HG02885 (cell line): ENCODE measurements around the gene ADRA2B.
A peak's percentile ranks its signal among the peaks of the same experiment; 100 is the strongest.

Source experiments
- ATAC-seq: cut with Tn5 transposase; IDR thresholded peaks from one replicate; pipeline ENCODE4 v1.9.1; 2021; ENCODE audit warnings: mild to moderate bottlenecking; ENCODE audit not compliant: unreplicated experiment, poor library complexity

Gene ADRA2B

GRCh38 chr2:96119389-96119751, 3.0 kb upstream of the ADRA2B start:
- no peak for ATAC-seq

GRCh38 chr2:96118698-96119388, 2.5 kb upstream of the ADRA2B start:
- no peak for ATAC-seq

DNA sequence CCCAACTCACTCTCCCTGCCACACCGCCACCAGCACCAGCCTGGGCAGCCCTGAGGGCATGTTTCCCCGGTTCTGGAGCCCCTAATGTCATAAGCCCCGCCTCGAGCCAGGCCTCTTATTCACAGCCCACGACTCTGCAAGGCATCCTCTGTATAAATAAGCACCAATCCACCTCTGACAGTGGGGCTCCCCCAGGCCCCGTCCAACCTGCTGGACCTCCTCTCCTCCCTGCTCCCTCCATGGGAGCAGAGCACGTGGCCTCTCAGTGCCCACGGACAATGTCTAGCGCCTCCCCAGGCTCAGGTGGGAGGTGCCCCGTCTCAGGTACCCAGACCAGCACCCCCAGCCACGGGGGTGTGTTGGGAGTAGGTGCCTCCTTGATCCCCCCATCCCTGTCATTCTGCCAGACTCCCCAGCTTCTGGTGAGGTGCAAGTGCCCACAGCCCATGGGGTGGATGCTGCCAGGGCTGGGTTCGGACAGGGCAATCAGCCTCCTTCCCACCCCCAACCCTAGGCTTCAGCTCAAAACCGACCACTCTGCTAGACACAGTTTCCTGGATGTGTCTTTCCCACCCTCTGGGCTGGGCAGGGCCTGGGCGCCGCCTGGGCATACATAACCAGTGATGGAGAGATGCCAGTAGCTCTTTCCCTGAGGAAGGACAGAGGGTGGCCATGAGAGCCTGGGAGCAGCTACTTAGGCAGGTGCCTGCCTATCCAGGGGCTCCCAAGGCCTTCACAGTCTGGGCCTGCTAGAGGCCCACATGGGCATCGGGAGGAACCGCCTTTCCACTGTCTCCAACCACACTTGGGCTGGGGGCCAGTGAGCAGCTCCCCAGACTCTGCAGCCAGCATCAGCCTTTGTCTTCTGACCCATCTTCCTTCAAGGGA, 1.6 kb upstream of the ADRA2B start:
- ATAC-seq, result no peak

- ATAC-seq, result peak; percentile 72
Observed at GRCh38 chr2:96116879-96117533, 635 bp upstream of the ADRA2B start.

DNA sequence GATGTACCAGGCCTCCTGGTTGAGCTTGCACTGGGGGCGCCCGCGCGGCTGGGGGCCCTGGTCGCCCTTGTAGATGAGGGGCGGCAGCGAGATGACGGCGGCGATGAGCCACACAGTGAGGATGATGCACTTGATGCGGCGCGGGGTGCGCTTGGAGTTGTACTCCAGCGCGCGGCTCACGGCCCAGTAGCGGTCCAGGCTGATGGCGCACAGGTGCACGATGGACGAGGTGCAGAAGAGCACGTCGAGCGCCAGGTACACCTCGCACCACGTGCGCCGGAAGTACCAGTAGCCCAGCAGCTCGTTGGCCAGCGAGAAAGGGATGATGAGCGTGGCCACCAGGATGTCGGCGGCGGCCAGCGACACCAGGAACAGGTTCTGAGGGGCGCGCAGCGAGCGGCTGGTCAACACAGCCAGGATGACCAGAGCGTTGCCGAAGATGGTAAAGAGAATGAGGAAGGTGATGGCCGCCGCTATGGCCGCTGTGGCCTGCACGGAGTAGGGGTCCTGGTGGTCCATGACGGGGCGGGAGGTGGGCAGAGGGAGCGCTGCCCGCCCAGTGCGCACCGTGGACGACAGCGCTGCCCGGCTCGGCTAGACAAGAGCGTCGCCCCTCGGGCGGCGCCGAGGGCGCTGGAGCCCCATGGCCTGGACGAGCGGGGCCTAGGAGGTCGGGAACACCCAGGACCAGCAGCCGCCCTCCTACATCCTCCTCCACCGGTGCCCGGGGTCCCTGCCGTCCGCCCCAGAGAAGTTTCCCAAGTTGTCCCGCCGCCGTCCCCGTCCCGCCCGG, 544 bp downstream of the ADRA2B start:
- no peak for ATAC-seq

DNA sequence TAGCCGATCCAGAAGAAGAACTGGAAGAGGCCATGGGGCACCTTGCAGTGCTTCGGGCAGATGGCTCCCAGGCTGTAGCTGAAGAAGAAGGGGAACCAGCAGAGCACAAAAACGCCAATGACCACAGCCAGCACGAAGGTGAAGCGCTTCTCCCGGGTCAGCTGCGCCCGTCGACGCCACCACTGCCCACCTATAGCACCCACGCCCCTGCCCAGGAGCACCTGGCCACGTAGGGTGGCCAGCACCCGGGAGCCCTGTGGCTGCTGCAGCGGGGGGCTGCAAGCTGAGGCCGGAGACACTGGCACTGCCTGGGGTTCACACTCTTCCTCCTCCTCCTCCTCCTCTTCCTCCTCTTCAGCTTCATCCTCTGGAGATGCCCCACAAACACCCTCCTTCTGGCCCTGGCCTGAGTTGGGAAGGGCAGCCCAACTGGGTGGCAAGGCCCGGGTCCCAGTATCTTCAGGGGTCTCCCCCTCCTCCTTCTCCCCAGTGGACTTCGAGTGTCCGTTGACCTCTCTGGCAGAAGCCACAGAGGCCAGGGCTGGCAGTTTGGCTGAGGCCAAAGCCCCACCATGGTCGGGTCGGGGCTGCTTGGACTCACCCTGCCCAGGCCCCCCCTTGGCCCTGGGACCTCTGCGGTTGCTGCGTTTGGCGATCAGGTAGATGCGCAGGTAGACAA, 1.3 kb downstream of the ADRA2B start:
- no peak for ATAC-seq

DNA sequence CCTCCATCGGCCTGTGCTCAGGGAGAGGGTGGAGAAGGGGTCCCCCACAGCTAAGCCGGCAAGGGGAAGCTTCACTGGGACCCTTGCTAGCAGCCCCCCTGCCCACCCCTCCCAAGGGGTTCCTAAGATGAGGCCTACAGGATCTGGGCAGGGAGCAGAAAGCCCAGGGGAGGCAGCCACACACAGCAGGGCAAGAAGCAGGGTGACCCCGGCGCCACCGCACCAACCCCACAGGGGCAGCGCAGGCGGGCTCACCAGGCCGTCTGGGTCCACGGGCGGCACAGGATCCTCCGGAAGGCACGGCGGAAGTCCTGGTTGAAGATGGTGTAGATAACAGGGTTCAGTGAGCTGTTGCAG, 1.8 kb downstream of the ADRA2B start:
- ATAC-seq, result no peak

GRCh38 chr2:96113951-96114350, 2.4 kb downstream of the ADRA2B start:
- no peak for ATAC-seq

GRCh38 chr2:96113367-96113677, 3.0 kb downstream of the ADRA2B start:
- no peak for ATAC-seq

DNA sequence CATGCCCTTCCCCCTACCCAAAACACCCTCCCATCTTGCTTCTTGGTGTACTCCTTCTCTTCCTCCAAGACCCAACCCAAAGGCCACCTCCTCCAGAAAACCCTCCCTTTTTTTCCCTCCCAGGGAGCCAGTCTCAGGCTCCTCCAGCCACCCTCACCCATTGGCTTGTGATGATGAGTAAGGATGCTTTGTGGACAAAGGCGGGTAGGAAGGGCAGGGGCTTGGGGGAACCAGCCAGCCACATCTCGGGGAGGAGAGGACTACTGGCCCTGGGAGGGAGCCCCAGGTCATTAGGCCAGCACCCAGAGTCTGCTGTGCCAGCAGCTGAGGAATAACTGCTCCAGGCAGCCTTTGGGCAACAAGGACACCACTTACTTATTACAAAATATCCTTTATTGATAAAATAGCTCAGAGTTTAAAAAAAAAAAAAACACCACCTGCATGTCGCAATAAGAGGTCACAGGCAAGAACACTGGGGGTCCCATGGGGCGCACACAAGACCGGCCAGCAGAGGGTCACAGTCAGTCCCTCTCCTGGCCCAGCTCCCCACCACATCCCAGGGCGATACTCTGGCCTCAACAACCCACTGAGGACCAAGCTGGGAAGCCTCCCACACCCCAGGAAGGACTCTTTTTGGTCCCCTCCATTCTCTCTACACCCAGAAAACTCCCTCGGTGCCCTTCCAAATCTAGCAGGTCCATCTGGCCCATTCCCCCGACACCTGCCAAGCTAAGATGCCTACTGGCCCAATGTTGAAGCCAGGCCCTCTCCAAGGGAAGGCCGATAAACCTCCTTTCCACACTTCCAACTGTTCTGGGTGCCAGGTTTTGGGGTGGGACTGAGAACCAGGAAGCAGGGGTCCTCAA, 3.6 kb downstream of the ADRA2B start:
- no peak for ATAC-seq

DNA sequence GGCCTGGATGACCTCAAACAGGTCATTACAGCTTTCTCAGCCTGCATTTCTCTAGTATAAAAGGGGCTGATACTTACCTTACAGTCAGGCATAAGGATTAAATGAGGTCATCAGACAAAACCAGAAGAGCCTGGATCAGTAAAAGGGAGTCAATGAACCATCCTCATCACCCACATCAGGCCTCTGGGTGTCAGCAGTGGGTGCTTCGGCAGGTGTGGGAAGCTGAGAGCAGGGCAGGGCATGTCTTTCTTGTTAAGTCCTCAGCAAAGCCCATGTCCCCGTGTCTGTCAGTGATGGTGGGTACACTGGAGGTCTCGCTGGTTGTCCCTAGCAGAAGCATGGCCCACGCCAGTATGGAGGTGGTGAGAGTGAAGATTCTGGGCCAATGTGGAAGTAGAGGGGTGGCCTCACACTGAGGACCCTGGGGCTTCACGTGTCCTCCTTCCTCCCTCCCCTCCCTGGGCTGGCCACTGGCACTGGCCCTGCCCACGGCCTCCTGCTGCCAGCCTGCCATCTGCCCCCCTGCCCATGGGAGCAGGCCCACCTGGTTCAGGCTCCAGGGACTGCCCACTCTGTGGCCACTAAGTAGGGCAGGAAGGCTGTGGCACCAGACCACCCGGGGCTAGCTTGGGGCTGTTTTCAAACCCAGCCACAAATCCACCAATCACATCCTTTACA, 4.4 kb downstream of the ADRA2B start:
- no peak for ATAC-seq

DNA sequence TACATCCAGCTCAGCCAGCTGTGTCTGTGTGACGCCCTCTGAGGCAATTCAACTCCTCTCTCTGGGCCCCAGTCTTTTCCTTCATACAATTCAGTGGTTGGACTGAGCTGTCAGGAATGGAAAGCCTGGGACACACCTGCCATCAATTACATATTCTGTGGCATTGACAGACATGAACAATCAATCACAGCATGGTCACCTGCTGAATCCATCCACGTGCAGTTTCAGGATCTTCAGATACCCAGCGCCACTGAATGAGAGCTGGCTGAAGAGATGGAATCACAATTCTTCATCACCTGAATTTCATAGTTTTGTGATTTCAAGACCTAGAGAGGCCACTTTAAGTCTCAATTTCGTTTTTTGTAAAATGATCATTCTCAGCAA, 5.1 kb downstream of the ADRA2B start:
- no peak for ATAC-seq

- no peak for ATAC-seq
Observed at GRCh38 chr2:96110621-96111256, 5.6 kb downstream of the ADRA2B start.

DNA sequence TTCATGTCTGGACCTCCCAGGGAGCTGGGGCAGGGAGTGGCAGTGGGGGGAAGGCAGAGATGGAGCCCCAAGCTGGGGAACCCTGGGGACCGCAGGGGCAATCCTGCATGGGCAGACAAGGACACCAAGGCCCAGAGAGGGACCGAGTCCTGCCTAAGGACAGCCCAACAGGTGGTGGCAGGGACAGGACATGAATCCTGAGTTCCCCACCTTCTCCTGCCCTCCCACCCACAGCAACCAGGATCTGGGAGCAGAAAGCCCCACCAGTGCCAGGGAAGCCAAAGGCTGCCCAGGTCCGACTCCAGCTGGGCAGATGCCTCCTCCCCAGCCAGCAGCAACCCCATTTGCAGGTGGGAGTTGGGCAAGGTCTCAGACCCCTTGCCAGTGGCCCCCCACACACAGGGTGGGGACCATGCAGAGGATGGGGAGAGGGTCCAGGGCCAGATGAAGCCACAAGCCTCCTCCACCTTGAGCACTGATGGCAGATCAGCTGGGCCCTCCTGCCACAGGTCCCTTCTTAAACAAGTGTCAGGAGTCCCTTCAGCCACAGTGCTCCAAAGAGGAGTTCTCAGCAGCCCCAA, 6.3 kb downstream of the ADRA2B start:
- no peak for ATAC-seq

- no peak for ATAC-seq
Observed at GRCh38 chr2:96109361-96109680, 7.0 kb downstream of the ADRA2B start.

GRCh38 chr2:96108541-96109360, 7.6 kb downstream of the ADRA2B start:
- ATAC-seq, result no peak

DNA sequence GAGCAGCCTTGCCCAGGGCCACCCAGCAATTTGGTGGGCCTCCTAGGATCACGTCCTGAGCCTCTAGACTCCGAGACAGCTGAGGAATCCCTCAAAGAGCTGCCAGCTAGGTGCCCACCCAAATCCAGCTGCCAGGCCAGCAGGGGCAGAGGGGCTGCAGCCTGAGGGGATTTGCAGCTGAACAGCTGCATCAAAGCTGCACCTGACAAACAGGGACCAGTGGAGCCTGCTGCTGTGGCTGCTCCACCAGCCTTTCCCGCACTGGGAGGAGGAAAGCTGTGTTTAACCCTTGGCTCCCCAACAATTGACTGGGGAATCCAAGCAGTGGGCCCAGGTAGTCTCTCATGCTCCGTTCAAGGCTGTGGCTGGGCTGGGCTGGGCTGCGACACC, 8.2 kb downstream of the ADRA2B start:
- no peak for ATAC-seq
